GM12864 (cell line): ENCODE results near the gene GSG1L.

Source experiments
- DNase-seq: peaks from one replicate; pipeline ENCODE4 v3.0.0-alpha.2; 2011; ENCODE audit warnings: low read depth
- H3K4me3 ChIP-seq: 2 replicates; pipeline ENCODE4 v1.5.1; 2011; ENCODE audit warnings: mild to moderate bottlenecking, low read depth, low read length, control low read depth
- CTCF ChIP-seq: IDR thresholded peaks from 2 replicates; pipeline ENCODE4 v1.5.1; 2011; ENCODE audit warnings: low read depth, mild to moderate bottlenecking, moderate library complexity, low read length, control low read depth, inconsistent platforms; ENCODE audit errors: missing control alignments

The GSG1L gene

GRCh38 chr16:27863377-27863776 is 200.1 kb downstream of the GSG1L start:
- H3K4me3 ChIP-seq = no peak overlapping the region
- DNase-seq = no peak
- no peak for TF ChIP-seq CTCF

- H3K4me3 ChIP-seq = no peak overlapping the region
- TF ChIP-seq CTCF = no peak
- no peak for DNase-seq
Observed at GRCh38 chr16:27862953-27863352, 200.6 kb downstream of the GSG1L start.

- no peak overlapping the region for H3K4me3 ChIP-seq
- no peak for TF ChIP-seq CTCF
- no peak for DNase-seq
Observed at GRCh38 chr16:27860091-27860490, 203.4 kb downstream of the GSG1L start.

- no peak for DNase-seq
- H3K4me3 ChIP-seq = no peak overlapping the region
- TF ChIP-seq CTCF = peak; percentile 25
Observed at GRCh38 chr16:27859020-27859419, 204.5 kb downstream of the GSG1L start.

GRCh38 chr16:27853651-27854050 is 209.9 kb downstream of the GSG1L start:
- H3K4me3 ChIP-seq = no peak overlapping the region
- TF ChIP-seq CTCF = no peak
- no peak for DNase-seq

- no peak for DNase-seq
- no peak for TF ChIP-seq CTCF
Observed at GRCh38 chr16:27853101-27853500, 210.4 kb downstream of the GSG1L start.

GRCh38 chr16:27852681-27853080 is 210.8 kb downstream of the GSG1L start:
- no peak for DNase-seq
- no peak for TF ChIP-seq CTCF
- no peak overlapping the region for H3K4me3 ChIP-seq

More at GRCh38 chr16:27853101-27853500, 210.4 kb downstream of the GSG1L start:
- H3K4me3 ChIP-seq = no peak overlapping the region
